Loucy (cell line): Measurements from ENCODE around the gene BOC.

Experiments
- EZH2phosphoT487 ChIP-seq: fragments of 200-600 bp; IDR thresholded peaks from 2 replicates; pipeline ENCODE4 v1.6.1; 2018; ENCODE audit warnings: antibody characterized with exemption, mild to moderate bottlenecking, moderate library complexity, borderline replicate concordance
- TF ChIP-seq, protein P1 (sequence below): fragments of 200-600 bp; sonication (generic); conservative IDR thresholded peaks from 2 replicates; pipeline ENCODE4 v1.5.1; 2014; ENCODE audit warnings: mild to moderate bottlenecking, antibody characterized with exemption, low read length

DNA sequence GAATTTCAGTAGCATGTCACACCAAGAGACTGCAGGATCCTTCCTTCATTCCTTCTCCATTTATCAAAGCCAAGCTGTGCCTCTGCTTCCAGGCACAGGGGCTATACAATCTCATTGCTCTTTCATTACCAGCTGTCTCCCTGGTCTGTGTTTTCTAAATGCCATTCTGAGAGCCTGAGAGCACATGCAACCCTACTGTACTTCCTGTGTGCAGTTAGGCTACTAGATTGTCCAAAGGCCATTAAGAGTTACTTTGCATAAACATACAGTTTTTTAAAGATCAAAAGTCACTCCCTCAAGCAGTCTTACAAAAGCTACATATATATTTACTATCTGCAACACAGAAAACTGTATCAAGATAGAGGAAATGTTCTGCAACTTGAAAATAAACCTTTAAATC is 119.8 kb downstream of the BOC start:
- TF ChIP-seq, protein P1, sequence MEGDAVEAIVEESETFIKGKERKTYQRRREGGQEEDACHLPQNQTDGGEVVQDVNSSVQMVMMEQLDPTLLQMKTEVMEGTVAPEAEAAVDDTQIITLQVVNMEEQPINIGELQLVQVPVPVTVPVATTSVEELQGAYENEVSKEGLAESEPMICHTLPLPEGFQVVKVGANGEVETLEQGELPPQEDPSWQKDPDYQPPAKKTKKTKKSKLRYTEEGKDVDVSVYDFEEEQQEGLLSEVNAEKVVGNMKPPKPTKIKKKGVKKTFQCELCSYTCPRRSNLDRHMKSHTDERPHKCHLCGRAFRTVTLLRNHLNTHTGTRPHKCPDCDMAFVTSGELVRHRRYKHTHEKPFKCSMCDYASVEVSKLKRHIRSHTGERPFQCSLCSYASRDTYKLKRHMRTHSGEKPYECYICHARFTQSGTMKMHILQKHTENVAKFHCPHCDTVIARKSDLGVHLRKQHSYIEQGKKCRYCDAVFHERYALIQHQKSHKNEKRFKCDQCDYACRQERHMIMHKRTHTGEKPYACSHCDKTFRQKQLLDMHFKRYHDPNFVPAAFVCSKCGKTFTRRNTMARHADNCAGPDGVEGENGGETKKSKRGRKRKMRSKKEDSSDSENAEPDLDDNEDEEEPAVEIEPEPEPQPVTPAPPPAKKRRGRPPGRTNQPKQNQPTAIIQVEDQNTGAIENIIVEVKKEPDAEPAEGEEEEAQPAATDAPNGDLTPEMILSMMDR: no peak
- TF ChIP-seq EZH2phosphoT487: no peak
